Mesothelial cell of epicardium (in vitro differentiated cells): ENCODE data around the gene STXBP1. TPM values are rescaled to one million over a fixed set of nuclear protein-coding genes. Genes with fewer than 3 reads are reported as not detected.
"Not testable (repeated sequence)": the region's sequence is repeated elsewhere in the genome, so short reads cannot be mapped to it uniquely, and the experiment has no call there.

Experiments
- DNase-seq, 2 experiments: peaks; one replicate each; pipeline ENCODE4 v3.0.0; 2021; ENCODE audit warnings: low spot score in 2 of 2; ENCODE audit not compliant: unreplicated experiment in 2 of 2
- H3K27ac Mint-ChIP-seq: 2 replicates; pipeline ENCODE4 v1.8.0; 2021; ENCODE audit warnings: mixed read lengths
- H3K27me3 Mint-ChIP-seq: 2 replicates; pipeline ENCODE4 v1.8.0; 2021; ENCODE audit warnings: low read depth, mixed read lengths
- H3K36me3 Mint-ChIP-seq: 2 replicates; pipeline ENCODE4 v1.8.0; 2021; ENCODE audit warnings: mixed read lengths
- H3K4me1 Mint-ChIP-seq: 2 replicates; pipeline ENCODE4 v1.8.0; 2021; ENCODE audit warnings: mixed read lengths
- H3K4me3 Mint-ChIP-seq: 2 replicates; pipeline ENCODE4 v1.8.0; 2021; ENCODE audit warnings: mild to moderate bottlenecking, moderate library complexity, mixed read lengths
- H3K9me3 Mint-ChIP-seq: 2 replicates; pipeline ENCODE4 v1.8.0; 2021; ENCODE audit warnings: mixed read lengths
- total RNA-seq: library from RNA; stranded (reverse); gene quantifications from 3 replicates; pipeline ENCODE4 v1.2.1, GENCODE V29; 2021
- TF ChIP-seq, protein P1 (sequence below): fragments of 200-600 bp; sonication (generic); IDR thresholded peaks from one replicate; pipeline ENCODE4 v1.5.0; 2021; ENCODE audit warnings: antibody characterized with exemption; ENCODE audit not compliant: unreplicated experiment

The STXBP1 gene
- total RNA-seq, 1 donor from 2014 or later: 105 TPM

DNA sequence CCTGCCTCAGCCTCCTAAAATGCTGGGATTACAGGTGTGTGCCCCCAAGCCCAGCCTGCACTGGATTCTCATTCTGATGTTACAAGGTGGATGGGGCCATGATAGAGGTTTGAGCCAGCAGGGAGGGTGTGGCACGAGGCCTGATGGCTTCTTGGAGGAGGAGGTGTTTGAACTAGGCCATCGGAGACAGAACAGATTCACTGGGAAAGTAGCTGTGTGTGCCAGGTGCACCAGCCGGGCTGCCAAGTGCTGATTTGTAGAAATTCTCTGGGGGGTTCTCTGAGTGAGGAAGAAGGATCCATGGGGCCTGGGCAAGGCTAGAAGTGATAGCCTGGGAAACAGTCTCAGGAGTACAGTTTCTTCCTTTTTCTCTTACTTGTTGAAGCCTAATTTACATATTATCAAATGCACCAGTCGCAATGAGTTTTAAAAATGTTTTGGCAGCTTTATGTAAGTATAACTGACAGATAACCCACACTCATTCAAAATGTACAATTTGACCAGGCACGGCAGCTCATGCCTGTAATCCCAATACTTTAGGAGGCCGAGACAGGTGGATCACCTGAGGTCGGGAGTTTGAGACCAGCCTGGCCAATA is 31.1 kb upstream of the STXBP1 start:
- Mint-ChIP-seq H3K36me3 (no peaks in the 10 kb centered on the region), H3K27ac (no peak overlapping the region), H3K4me1 (peaks cover 4% of the 10 kb centered on the region), H3K9me3 (peaks cover 4% of the 10 kb centered on the region), H3K4me3 (no peak overlapping the region), H3K27me3 (no peaks in the 10 kb centered on the region)
- TF ChIP-seq, protein P1, sequence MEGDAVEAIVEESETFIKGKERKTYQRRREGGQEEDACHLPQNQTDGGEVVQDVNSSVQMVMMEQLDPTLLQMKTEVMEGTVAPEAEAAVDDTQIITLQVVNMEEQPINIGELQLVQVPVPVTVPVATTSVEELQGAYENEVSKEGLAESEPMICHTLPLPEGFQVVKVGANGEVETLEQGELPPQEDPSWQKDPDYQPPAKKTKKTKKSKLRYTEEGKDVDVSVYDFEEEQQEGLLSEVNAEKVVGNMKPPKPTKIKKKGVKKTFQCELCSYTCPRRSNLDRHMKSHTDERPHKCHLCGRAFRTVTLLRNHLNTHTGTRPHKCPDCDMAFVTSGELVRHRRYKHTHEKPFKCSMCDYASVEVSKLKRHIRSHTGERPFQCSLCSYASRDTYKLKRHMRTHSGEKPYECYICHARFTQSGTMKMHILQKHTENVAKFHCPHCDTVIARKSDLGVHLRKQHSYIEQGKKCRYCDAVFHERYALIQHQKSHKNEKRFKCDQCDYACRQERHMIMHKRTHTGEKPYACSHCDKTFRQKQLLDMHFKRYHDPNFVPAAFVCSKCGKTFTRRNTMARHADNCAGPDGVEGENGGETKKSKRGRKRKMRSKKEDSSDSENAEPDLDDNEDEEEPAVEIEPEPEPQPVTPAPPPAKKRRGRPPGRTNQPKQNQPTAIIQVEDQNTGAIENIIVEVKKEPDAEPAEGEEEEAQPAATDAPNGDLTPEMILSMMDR: no peak
- no peak for DNase-seq

DNA sequence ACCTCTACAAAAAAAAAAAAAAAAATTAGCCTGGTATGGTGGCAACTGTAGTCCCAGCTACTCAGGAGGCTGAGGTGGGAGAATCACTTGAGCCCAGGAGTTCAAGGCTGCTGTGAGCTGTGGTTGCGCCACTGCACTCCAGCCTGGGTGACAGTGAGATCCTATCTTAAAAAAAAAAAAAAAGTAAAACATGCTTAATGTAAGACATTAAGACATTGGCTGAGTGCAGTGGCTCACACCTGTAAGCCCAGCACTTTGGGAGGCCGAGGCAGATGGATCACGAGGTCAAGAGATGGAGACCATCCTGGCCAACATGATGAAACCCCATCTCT is 27.6 kb upstream of the STXBP1 start:
- not testable (repeated sequence) for H3K27me3 Mint-ChIP-seq, H3K4me1 Mint-ChIP-seq, H3K9me3 Mint-ChIP-seq, H3K4me3 Mint-ChIP-seq, DNase-seq, H3K36me3 Mint-ChIP-seq, H3K27ac Mint-ChIP-seq

DNA sequence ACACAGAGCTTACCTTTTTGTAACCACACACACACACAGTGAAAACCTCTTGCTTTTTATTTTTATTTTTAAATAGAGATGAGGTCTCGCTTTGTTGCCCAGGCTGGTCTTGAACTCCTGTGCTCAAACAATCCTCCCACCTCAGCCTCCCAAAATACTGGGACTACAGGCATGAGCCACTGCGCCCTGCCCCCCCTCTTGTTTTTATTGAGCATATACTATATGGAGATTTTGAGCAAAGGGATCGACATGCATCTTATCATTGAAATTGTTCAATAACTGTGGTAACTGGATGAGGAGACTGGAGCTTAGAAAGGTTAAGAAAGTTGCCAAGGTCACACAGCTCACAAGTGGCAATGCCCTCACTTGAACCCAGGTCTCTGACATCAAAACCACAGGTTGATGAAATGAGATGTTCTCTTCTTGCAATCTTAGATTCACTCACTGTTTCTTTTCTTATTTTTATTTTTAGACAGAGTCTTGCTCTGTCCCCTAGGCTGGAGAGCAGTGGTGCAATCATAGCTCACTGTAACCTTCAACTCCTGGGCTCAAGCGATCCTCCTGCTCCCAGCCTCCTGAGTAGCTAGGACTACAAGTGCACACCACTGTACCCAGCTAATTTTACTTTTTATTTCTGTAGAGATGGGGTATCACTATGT is 26.8 kb upstream of the STXBP1 start:
- DNase-seq: no peak
- TF ChIP-seq, protein P1: no peak
- Mint-ChIP-seq H3K4me3 (no peak overlapping the region), H3K36me3 (no peaks in the 10 kb centered on the region), H3K9me3 (peaks cover 4% of the 10 kb centered on the region), H3K27ac (no peak overlapping the region), H3K4me1 (peaks cover 10% of the 10 kb centered on the region), H3K27me3 (no peaks in the 10 kb centered on the region)

DNA sequence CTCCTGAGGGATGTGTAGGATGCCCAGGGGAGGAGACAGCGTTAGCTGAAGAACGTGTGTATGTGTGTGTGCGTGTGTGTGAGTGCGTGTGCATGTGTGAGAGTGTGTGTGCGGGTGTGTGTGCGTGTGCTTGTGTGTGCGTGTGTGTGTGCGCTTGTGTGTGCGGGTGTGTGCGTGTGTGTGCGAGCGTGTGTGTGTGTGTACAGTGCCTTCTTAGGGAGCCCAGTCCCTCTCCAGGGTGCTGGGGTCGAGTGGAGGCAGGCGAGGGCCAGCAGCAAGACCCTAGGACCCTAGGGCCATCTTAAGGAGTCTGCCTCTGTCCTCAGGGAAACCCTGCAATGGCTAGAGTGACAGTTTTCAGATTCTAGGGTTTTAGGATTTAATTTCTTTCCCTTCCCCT is 26.0 kb upstream of the STXBP1 start:
- H3K4me3 Mint-ChIP-seq: no peak overlapping the region
- TF ChIP-seq, protein P1: no peak
- H3K36me3 Mint-ChIP-seq: no peaks in the 10 kb centered on the region
- DNase-seq: no peak
- H3K27ac Mint-ChIP-seq: no peak overlapping the region
- H3K9me3 Mint-ChIP-seq: peaks cover 4% of the 10 kb centered on the region
- H3K4me1 Mint-ChIP-seq: peaks cover 10% of the 10 kb centered on the region
- no peaks in the 10 kb centered on the region for H3K27me3 Mint-ChIP-seq

DNA sequence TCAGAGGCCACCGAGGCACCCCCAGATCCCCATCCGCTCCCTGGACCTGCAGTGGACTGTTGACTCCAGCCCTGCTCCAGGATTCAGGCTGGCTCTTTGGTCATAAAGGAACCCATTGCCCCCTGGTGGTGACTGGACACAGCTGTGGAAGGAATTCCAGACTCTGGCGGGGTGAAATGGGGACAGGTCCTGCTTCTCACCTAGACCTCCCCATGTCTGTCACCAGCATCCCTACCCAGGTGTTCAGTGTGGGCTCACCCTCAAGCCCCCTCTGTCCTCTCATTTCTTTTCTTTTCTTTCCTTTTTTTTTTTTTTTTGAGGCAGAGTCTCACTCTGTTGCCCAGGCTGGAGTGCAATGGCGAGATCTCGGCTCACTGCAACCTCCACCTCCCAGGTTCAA is 25.5 kb upstream of the STXBP1 start:
- TF ChIP-seq, protein P1: peak; percentile 84
- Mint-ChIP-seq H3K27me3 (no peaks in the 10 kb centered on the region), H3K4me3 (no peak overlapping the region), H3K36me3 (no peaks in the 10 kb centered on the region), H3K4me1 (peaks cover 10% of the 10 kb centered on the region), H3K9me3 (peaks cover 4% of the 10 kb centered on the region), H3K27ac (no peak overlapping the region)
- peak; percentile 55 to 75 for DNase-seq

DNA sequence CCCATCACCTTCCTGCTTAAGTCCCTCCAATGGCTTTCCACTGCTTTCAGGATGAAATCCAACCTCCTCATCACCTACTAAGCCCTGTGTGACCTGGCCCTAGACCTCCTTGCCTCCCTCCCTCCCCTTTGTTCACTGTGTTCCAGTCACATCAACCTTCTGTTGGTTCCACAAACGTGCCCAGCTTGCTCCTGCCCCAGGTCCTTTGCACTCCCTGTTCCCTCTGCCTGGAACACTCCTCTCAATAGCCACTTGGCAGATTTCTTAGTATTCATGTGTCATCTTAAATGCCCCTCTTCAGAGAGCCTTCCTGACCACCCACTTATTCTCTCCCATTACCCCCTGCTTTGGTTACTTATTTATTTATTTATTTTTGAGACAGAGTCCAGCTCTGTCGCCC is 24.1 kb upstream of the STXBP1 start:
- TF ChIP-seq, protein P1: no peak
- no peak overlapping the region for H3K4me3 Mint-ChIP-seq
- H3K9me3 Mint-ChIP-seq: peaks cover 4% of the 10 kb centered on the region
- no peaks in the 10 kb centered on the region for H3K36me3 Mint-ChIP-seq
- no peak for DNase-seq
- H3K4me1 Mint-ChIP-seq: peaks cover 10% of the 10 kb centered on the region
- H3K27me3 Mint-ChIP-seq: no peaks in the 10 kb centered on the region
- no peak overlapping the region for H3K27ac Mint-ChIP-seq
